Motor neuron (in vitro differentiated cells): ENCODE results near the gene LEP. TPM values are rescaled to one million over a fixed set of nuclear protein-coding genes. Genes with fewer than 3 reads are reported as not detected.
"Not testable (repeated sequence)": the region's sequence is repeated elsewhere in the genome, so short reads cannot be mapped to it uniquely, and the experiment has no call there.

Experiments
- ATAC-seq, 8 experiments: fragments of 200-7000 bp; cut with Tn5 transposase; replicated peaks in 6 of 8; 2 replicates each; pipeline ENCODE4 v1.8.0; 2021; ENCODE audit warnings: mild to moderate bottlenecking in 8 of 8, moderate library complexity in 8 of 8
- H3K27ac ChIP-seq, 2 donors: fragments of 250-450 bp; sonication (Bioruptor Pico); 2 replicates each; pipeline ENCODE4 v1.9.0; 2021; ENCODE audit warnings: antibody characterized with exemption in 2 of 2, mild to moderate bottlenecking in 2 of 2, moderate library complexity in 1 of 2
- H3K4me1 ChIP-seq, 2 donors: fragments of 250-450 bp; sonication (Bioruptor Pico); replicated peaks in 1 of 2; 2 replicates each; pipeline ENCODE4 v1.6.1; 2021; ENCODE audit warnings: antibody characterized with exemption in 2 of 2, mild to moderate bottlenecking in 2 of 2, moderate library complexity in 1 of 2
- H3K4me3 ChIP-seq, 5 donors: fragments of 250-450 bp; sonication (Bioruptor Pico); 2 replicates each; pipeline ENCODE4 v1.9.0; 2021; ENCODE audit warnings: antibody characterized with exemption in 5 of 5, mild to moderate bottlenecking in 5 of 5, moderate library complexity in 4 of 5
- WGBS, 10 experiments: fragments of 450-650 bp; shearing (Covaris generic); methylation state at CpG; one replicate each; pipeline ENCODE4 v1.0.0; 2022; 5-methylcytosine and 5-hydroxymethylcytosine counted together
- in situ Hi-C, 9 experiments: fragments of 400-800 bp; cut with MboI; loops; one replicate each; pipeline ENCODE4 v1.15.0; 2021; ENCODE audit warnings: low sequenced_read_pairs in 9 of 9, low pct_unique_long_range_greater_than_20kb in 2 of 9; ENCODE audit not compliant: unreplicated experiment in 9 of 9
- total RNA-seq, 8 experiments: library from RNA; unstranded; fragments of 300-600 nt; gene quantifications; 2 replicates each; pipeline versions ENCODE4 v1.2.3 to v1.2.4, GENCODE V29; 2022

Gene LEP
- total RNA-seq, 8 experiments from 2014 or later: under 0.01 to 0.62 (median 0.18) TPM; not detected in 2

DNA sequence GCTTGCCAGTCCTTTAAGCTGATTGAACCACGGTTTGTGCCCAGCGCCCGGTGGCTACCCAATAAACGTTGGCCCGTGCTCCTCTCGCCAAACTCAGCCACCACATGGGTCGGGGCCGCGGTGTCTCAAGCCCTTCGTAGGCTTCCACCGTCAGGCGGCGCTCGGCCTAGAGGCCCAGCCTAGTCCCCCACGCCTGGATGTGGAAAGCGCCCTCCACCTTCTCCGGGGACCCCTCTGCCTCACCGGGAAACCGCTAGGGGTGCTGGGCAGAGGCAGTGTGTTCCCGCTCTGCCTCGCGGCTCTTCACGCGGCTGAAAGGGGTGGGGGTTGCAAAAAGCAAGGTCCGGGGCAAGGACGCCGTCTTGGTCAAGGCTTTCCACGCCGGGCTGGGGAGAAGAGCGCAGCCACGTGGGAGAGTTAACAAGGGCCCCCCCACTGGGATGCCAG, 29.8 kb downstream of the LEP start:
- H3K27ac ChIP-seq: no peak overlapping the region
- H3K4me1 ChIP-seq: peaks cover 15 to 16% of the 10 kb centered on the region in 2 donors
- WGBS, 10 experiments: 40 to 97% (median 74%) methylated on average over 1 to 21 of the region's 31 CpGs; no CpG with 5 or more reads in 6 of the 10 experiments
- H3K4me3 ChIP-seq: no peak overlapping the region
- no peak for ATAC-seq
- in situ Hi-C loops: no loop called here

DNA sequence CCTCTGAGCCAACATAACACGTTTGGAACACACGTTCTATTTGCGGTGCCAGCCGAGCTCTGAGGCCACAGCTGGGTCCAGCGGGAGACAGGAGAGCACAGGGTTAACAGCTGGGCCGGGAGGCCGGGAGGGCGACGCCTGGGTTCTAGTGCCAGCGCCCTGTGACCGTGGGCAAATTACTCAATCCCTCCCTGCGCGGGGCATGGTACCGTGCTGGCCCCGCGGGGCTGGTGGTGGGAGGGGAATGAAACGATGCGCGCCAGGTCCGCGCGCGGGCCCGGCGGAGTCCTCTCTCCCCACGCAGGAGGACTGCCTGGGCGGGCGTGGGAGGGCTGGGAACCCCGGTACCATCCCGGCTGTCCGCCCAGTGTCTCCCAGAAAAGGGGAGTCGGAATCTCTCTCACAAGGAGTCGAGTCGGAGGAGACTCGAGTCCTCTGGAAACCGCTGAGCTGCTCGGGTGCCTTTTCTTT, 30.4 kb downstream of the LEP start:
- H3K4me1 ChIP-seq: peaks cover 15% of the 10 kb centered on the region in 2 donors
- H3K27ac ChIP-seq: no peak overlapping the region
- in situ Hi-C loops: no loop called here
- WGBS, 10 experiments: 93% methylated on average over 5 of the region's 37 CpGs; no CpG with 5 or more reads in 9 of the 10 experiments
- H3K4me3 ChIP-seq: no peak overlapping the region
- peak in 1 of 8 experiments; percentile 10 for ATAC-seq

DNA sequence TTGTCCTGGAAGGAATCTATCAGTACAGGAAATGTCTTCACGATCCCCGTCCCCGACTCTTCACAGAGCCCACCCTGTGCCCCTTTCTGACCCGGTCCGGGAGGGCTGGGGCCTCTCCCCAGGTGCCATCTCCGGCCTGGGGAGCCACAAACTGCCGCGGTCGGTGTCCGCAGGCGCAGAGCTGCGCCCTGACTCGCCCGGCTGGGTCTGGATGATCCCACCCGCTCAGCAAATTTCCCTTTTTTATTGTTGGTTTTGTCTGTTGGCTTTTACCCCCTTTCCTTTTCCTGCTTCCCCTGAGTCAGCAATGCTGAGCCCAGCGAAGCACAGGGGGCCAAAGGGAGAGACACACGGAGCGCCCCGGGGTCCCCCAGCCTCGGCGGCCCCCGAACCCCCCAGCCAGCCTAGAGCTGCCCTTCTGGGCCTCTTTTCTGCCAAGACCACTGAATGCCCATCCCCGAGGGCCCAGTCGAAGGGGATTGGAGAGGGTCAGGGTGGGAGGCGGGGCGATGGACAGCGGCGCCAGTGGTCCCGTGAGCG, 30.9 kb downstream of the LEP start:
- Histone ChIP-seq H3K27ac (no peak overlapping the region), H3K4me1 (peaks cover 10% of the 10 kb centered on the region in 2 donors), H3K4me3 (no peak overlapping the region)
- 20 to 100% (median 80%) methylated on average over 1 to 6 of the region's 30 CpGs; no CpG with 5 or more reads in 5 of the 10 experiments for WGBS, 10 experiments
- in situ Hi-C loops: no loop called here
- ATAC-seq: no peak

DNA sequence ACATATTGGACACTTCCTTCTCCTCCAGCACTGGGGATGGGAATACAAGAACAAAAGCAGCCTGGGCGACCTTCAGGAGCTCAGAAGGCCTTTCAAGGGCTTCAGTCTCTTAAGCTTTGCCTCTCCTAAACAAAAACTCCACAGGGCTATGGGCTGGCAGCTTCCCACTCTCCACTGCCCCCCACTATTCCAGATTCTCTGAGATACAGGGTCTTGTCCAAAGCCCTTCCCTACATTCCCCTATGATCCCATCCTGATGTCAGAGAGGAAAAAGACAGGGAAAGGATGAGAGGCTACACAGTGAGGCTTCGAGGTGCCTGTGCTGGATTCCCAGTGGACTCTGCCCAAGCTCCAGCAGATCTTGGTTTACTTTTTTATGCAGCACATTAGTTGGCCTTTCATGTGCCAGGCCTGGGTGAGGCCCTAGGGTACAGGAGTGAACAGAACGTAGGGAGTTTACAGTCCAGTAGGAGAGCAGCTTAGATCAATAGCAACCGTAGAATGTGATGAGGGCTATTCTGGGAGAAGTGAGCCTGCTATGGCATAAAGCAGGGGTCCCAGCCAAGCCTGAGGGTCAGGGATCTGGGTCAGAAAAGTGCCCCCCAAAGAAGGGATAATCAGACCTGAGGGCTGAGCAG, 33.3 kb downstream of the LEP start:
- ATAC-seq: peak in 1 of 8 experiments; percentile 87
- in situ Hi-C loops: no loop called here
- H3K27ac ChIP-seq: no peak overlapping the region
- no peaks in the 10 kb centered on the region for H3K4me1 ChIP-seq
- H3K4me3 ChIP-seq: no peak overlapping the region
- 38 to 100% (median 70%) methylated on average over 1 to 2 of the region's 4 CpGs; no CpG with 5 or more reads in 6 of the 10 experiments for WGBS, 10 experiments

DNA sequence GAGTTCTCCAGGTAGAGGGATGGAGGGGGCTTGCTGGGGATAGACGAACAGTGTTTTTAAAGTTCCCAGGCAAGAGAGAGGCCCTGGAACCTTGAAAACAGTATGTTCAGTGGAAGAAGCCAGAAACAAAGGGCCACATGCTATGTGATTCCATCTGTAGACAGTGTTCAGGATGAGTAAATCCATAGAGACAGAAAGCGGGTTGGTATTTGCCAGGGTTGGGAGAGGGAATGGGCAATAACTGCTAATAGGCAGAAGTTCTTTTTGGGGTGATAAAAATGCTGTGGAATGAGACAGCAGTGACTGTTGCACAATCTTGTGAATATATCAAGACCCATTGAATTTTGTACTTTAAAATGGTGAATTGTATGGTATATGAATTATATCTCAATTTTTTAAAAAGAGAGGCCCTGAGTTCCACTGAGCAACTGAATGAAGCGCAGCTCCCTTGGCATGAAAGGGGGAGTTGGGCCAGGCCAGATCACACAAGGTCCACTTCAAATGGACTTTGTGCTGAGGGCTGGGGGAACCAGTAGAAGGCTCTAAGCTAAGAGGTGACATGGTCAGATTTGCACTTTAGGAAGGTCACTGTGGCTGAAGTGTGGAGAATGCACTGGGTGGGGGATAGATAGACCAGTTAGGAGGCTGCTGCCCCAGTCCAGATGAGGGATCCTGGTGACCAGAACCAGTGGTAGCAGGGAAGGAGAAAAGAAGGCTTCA, 34.0 kb downstream of the LEP start:
- 38 to 100% (median 62%) methylated on average over 2 to 3 of the region's 3 CpGs; no CpG with 5 or more reads in 2 of the 10 experiments for WGBS, 10 experiments
- in situ Hi-C loops: no loop called here
- ATAC-seq: peak in 1 of 8 experiments; percentile 62
- no peak overlapping the region for H3K4me3 ChIP-seq
- H3K4me1 ChIP-seq: no peaks in the 10 kb centered on the region
- no peak overlapping the region for H3K27ac ChIP-seq

DNA sequence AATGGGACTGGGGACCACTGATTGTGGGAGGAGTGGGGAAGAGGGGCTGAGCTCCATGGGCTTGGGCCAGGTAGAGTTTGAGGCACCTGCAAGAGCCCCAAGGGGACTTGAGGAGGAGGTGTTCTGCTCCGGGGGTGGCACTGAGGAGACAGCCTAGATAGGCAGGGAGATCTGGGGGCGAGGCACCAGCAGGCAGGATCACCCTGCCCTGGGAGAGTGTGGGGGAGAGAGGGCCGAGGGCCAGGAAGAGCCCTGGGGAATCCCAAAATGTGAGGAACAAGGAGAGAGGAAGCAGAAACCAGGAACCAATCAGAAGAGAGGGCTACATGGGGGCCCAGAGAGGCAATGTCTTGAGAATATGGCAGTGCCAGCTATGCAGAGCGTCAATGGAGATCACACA, 34.6 kb downstream of the LEP start:
- Histone ChIP-seq H3K27ac (no peak overlapping the region), H3K4me1 (no peaks in the 10 kb centered on the region), H3K4me3 (no peak overlapping the region)
- 38 to 100% (median 71%) methylated on average over 1 to 2 of the region's 4 CpGs; no CpG with 5 or more reads in 5 of the 10 experiments for WGBS, 10 experiments
- in situ Hi-C loops: no loop called here
- no peak for ATAC-seq

DNA sequence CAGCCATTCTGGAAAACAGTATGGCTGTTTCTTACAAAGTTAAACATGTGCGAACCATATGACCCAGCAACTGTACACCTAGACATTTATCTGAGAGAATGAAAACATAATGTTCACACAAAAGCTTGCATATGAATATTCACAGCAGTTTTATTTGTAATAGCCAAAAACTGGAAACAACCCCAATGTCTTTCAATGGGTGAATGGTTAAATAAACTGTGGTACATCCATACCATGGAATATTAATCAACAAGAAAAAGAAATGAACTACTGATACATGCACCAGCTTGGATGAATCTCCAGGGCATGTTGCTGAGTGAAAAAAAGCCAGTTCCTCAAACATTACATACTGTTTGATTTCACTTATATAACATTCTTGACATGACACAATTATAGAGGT, 37.3 kb downstream of the LEP start:
- 50 to 100% (median 100%) methylated on average over 1 of the region's 1 CpG; no CpG with 5 or more reads in 3 of the 10 experiments for WGBS, 10 experiments
- in situ Hi-C loops: no loop called here
- Histone ChIP-seq H3K4me3 (no peak overlapping the region), H3K4me1 (no peaks in the 10 kb centered on the region), H3K27ac (no peak overlapping the region)
- ATAC-seq: no peak

DNA sequence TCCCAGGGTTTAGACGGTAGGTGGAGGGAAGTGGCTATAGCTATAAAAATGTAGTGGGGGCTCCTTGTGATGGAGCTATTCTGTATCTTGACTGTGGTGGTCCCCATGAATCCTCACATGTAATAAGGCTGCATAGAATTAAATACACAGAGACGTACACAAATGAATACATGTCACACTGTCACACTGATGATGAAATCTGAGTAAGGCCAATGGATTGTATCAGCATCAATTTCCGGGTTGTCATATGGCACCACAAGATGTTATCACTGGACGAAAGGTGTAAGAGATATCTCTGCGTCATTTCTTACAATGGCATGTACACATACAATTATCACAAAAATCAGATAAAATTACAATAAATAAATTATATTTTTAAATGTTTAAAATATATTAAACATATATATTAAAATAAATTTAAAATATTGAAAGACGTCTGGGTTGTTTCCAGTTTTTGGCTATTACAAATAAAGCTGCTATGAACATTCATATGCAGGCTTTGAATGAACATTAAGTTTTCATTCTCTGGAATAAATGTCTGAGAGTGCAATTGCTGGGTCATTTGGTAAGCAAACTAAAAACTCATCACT, 38.1 kb downstream of the LEP start:
- no peak overlapping the region for H3K27ac ChIP-seq
- H3K4me3 ChIP-seq: no peak overlapping the region
- H3K4me1 ChIP-seq: no peaks in the 10 kb centered on the region
- in situ Hi-C loops: no loop called here
- 69 to 100% (median 90%) methylated on average over 2 to 6 of the region's 6 CpGs for WGBS, 10 experiments
- no peak for ATAC-seq

DNA sequence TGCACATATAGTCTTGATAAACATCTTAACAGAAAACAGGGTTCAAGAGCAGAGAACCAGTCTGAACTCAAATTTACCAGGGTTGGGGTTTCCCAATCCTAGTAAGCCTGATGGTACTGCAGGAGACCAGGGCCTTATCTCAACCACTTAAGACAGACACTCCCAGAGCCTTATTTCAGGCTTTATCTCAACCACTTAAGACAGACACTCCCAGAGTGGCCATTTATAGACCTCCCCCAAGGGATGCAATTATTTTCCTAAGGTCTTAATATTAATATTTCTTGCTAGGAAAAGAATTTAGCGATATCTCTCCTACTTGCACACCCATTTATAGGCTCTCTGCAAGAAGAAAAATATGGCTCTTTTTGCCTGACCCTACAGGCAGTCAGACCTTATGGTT, 39.4 kb downstream of the LEP start:
- in situ Hi-C loops, H3K4me3 ChIP-seq, H3K4me1 ChIP-seq, ATAC-seq, H3K27ac ChIP-seq: not testable (repeated sequence)
- WGBS, 10 experiments: 20 to 83% (median 59%) methylated on average over 1 of the region's 1 CpG; no CpG with 5 or more reads in 4 of the 10 experiments

DNA sequence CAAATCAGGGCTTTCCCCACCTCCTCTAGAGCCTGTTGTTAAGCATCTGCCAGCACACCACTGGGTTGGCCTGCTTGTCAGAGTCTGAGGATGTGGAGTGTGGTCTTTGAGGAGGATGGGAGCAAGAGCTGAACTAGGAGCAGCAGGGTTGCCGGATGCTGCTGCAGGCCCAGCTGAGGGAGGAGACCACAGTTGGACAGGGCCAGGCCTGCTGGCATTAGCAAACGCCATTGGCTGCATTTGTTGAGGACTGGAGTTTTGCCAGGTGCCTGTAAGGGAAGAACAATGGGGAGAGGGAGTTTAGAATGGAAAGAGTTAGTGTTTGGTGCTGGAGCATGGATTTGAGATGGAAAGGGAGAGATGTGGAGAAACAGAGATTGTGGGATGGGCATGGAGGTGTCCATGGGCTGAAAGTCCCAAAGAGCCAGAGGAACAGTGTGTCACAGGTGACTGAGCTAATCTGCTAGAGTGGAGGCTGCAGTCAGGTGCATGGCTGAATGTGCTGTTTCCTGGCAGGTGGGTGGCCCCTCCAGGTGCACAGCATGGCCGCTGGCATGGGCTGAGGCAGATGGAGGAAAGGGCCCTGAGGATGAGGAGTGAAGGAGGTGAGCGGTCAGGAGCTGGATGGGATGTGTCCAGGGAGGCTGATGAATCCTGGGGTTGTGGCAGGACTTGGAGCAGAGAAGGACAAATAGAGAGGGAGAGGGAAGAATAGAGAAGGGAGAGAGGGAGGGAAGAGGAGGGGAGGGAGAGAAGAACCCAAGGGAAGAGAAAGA, 40.7 kb downstream of the LEP start:
- WGBS, 10 experiments: 40 to 88% (median 73%) methylated on average over 1 to 4 of the region's 4 CpGs
- H3K4me3 ChIP-seq: no peak overlapping the region
- H3K27ac ChIP-seq: no peak overlapping the region
- no peak for ATAC-seq
- no peaks in the 10 kb centered on the region for H3K4me1 ChIP-seq
- in situ Hi-C loops: no loop called here

DNA sequence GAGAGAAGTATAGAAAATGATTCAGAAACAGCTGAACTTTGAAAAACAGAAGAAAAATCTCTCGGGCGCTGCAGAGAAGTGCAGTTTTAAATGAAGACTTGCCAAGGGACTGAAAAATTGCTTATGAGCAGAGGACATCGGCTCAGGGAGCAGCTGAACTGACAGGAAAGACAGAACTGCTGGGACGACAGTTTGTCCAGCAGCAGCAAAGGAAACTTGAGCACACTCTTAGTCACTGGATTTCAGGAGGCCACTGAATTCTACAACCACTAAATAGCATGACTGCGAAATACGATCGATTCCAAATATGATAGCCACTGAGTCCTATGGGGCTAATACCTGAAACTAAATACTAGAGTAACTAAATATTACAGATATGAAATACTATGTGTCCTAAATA, 43.0 kb downstream of the LEP start:
- in situ Hi-C loops: no loop called here
- ATAC-seq: no peak
- 78 to 97% (median 86%) methylated on average over 3 to 7 of the region's 7 CpGs; no CpG with 5 or more reads in 1 of the 10 experiments for WGBS, 10 experiments
- Histone ChIP-seq H3K27ac (no peak overlapping the region), H3K4me3 (no peak overlapping the region), H3K4me1 (no peaks in the 10 kb centered on the region)

DNA sequence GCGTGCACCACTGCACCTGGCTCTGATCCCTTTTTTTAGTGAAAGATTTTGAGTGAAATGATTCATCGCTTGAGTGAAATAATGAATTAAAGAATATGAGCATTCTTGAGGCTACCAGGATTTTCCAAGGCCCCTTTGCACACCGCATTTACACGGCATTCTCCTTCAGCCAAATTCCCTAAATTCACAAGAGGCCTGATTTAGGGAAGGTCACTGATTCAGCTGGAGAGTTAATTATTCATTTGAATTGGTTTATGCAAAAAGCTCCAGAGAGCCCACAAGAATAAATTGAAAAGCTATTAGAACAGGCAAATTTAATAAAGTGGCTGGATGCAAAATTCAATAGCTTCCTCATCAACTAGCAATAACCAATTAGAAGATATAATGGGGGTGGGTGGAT, 46.5 kb downstream of the LEP start:
- in situ Hi-C loops: no loop called here
- Histone ChIP-seq H3K4me3 (no peak overlapping the region), H3K27ac (no peak overlapping the region), H3K4me1 (no peaks in the 10 kb centered on the region)
- ATAC-seq: no peak
- 50 to 100% (median 86%) methylated on average over 1 to 4 of the region's 4 CpGs; no CpG with 5 or more reads in 2 of the 10 experiments for whole genome bisulfite sequencing, 10 experiments
